Liver (tissue), 9 donors: Measurements from ENCODE around the gene ST8SIA6. TPM values are rescaled to one million over a fixed set of nuclear protein-coding genes. Genes with fewer than 3 reads are reported as not detected.

Experiments used
- DNase-seq: peaks from one replicate; pipeline ENCODE4 v3.0.0-alpha.2; 2017; ENCODE audit warnings: low spot score
- H3K27ac ChIP-seq, 2 donors: one replicate each; pipeline ENCODE4 v1.7.0; 2013; ENCODE audit warnings: inconsistent platforms in 2 of 2, low read length in 2 of 2, control low read depth in 1 of 2, low read depth in 1 of 2, mild to moderate bottlenecking in 1 of 2
- H3K27me3 ChIP-seq, 4 donors: one replicate each; pipeline versions ENCODE4 v1.6.1 to v1.7.0; 2013; ENCODE audit warnings: low read length in 3 of 4, inconsistent platforms in 1 of 4, mild to moderate bottlenecking in 1 of 4, moderate library complexity in 1 of 4; ENCODE audit not compliant: control insufficient read depth in 4 of 4, insufficient read depth in 4 of 4
- H3K36me3 ChIP-seq, 4 donors: one replicate each; pipeline versions ENCODE4 v1.6.1 to v1.7.0; 2013; ENCODE audit warnings: low read length in 3 of 4, mild to moderate bottlenecking in 3 of 4, low read depth in 1 of 4, moderate library complexity in 1 of 4; ENCODE audit not compliant: control insufficient read depth in 4 of 4, insufficient read depth in 3 of 4
- H3K4me1 ChIP-seq, 4 donors: one replicate each; pipeline versions ENCODE4 v1.6.1 to v1.7.0; 2013; ENCODE audit warnings: low read length in 3 of 4, mild to moderate bottlenecking in 3 of 4, moderate library complexity in 1 of 4; ENCODE audit not compliant: control insufficient read depth in 4 of 4, insufficient read depth in 4 of 4
- H3K4me3 ChIP-seq, 3 donors: one replicate each; pipeline versions ENCODE4 v1.6.1 to v1.7.0; 2013; ENCODE audit warnings: low read length in 3 of 3, control low read depth in 1 of 3, low read depth in 1 of 3, mild to moderate bottlenecking in 1 of 3
- H3K9ac ChIP-seq, 2 donors: one replicate each; pipeline ENCODE4 v1.7.0; 2013; ENCODE audit warnings: low read length in 2 of 2, mild to moderate bottlenecking in 2 of 2, moderate library complexity in 2 of 2, control low read depth in 1 of 2, low read depth in 1 of 2
- H3K9me3 ChIP-seq, 4 donors: one replicate each; pipeline versions ENCODE4 v1.6.1 to v1.7.0; 2013; ENCODE audit warnings: low read length in 3 of 4; ENCODE audit not compliant: control insufficient read depth in 4 of 4
- ATF3 ChIP-seq: IDR thresholded peaks from 2 replicates; pipeline ENCODE4 v1.6.1; 2016; ENCODE audit warnings: antibody characterized with exemption
- EGR1 ChIP-seq, 2 donors: IDR thresholded peaks; 2 replicates each; pipeline ENCODE4 v1.6.1; 2016 to 2018; ENCODE audit warnings: antibody characterized with exemption in 2 of 2, low read depth in 2 of 2
- FOXA1 ChIP-seq: IDR thresholded peaks from 2 replicates; pipeline ENCODE4 v1.6.1; 2016; ENCODE audit warnings: antibody characterized with exemption
- FOXA2 ChIP-seq: IDR thresholded peaks from 2 replicates; pipeline ENCODE4 v1.6.1; 2016; ENCODE audit warnings: antibody characterized with exemption
- GABPA ChIP-seq, 2 donors: IDR thresholded peaks in 1 of 2; conservative IDR thresholded peaks in 1 of 2; 2 replicates each; pipeline ENCODE4 v1.6.1; 2016; ENCODE audit warnings: antibody characterized with exemption in 2 of 2, mild to moderate bottlenecking in 1 of 2, moderate library complexity in 1 of 2
- HNF4A ChIP-seq, 2 donors: conservative IDR thresholded peaks; 2 replicates each; pipeline ENCODE4 v1.6.1; 2016; ENCODE audit warnings: antibody characterized with exemption in 2 of 2, mild to moderate bottlenecking in 2 of 2
- HNF4G ChIP-seq: IDR thresholded peaks from 2 replicates; pipeline ENCODE4 v1.6.1; 2016; ENCODE audit warnings: antibody characterized with exemption
- JUND ChIP-seq, 2 donors: IDR thresholded peaks; 2 replicates each; pipeline ENCODE4 v1.6.1; 2016; ENCODE audit warnings: antibody characterized with exemption in 2 of 2
- MAX ChIP-seq: IDR thresholded peaks from 2 replicates; pipeline ENCODE4 v1.6.1; 2016; ENCODE audit warnings: antibody characterized with exemption
- NR2F2 ChIP-seq: IDR thresholded peaks from 2 replicates; pipeline ENCODE4 v1.6.1; 2016; ENCODE audit warnings: antibody characterized with exemption
- RAD21 ChIP-seq, 2 donors: IDR thresholded peaks; 2 replicates each; pipeline ENCODE4 v1.6.1; 2016; ENCODE audit warnings: antibody characterized with exemption in 2 of 2, mild to moderate bottlenecking in 2 of 2
- REST ChIP-seq: IDR thresholded peaks from 2 replicates; pipeline ENCODE4 v1.6.1; 2016; ENCODE audit warnings: antibody characterized with exemption, mild to moderate bottlenecking
- RXRA ChIP-seq, 2 donors: IDR thresholded peaks; 2 replicates each; pipeline ENCODE4 v1.6.1; 2017 to 2018; ENCODE audit warnings: antibody characterized with exemption in 2 of 2, mild to moderate bottlenecking in 1 of 2
- SP1 ChIP-seq: IDR thresholded peaks from 2 replicates; pipeline ENCODE4 v1.6.1; 2018; ENCODE audit warnings: antibody characterized with exemption, mild to moderate bottlenecking
- TAF1 ChIP-seq: conservative IDR thresholded peaks from 2 replicates; pipeline ENCODE4 v1.6.1; 2016; ENCODE audit warnings: antibody characterized with exemption, mild to moderate bottlenecking
- YY1 ChIP-seq: IDR thresholded peaks from 2 replicates; pipeline ENCODE4 v1.6.1; 2016; ENCODE audit warnings: antibody characterized with exemption, mild to moderate bottlenecking
- WGBS: extraction: QIAGEN DNeasy Blood & Tissue Kit; methylation state at CpG from one replicate; pipeline ENCODE4 v1.1.7; 2013; 5-methylcytosine and 5-hydroxymethylcytosine counted together
- polyA plus RNA-seq, 2 donors: library from polyadenylated mRNA; stranded (reverse) in 1 of 2; unstranded in 1 of 2; fragments of 200-250 nt in 1 of 2; fragments of >200 nt in 1 of 2; fragmentation: Nextera tagmentation in 1 of 2; extraction: Ambion mirVana in 1 of 2; gene quantifications; one replicate each; pipeline versions ENCODE4 v1.2.1 to v1.2.3, GENCODE V29; 2013 to 2015
- total RNA-seq, 2 donors: library from RNA; depleted of rRNA; stranded (reverse); fragments of >200 nt; gene quantifications; one replicate each; pipeline ENCODE4 v1.2.3, GENCODE V29; 2014
- TF ChIP-seq, protein P1 (sequence below): IDR thresholded peaks from 2 replicates; pipeline ENCODE4 v1.6.1; 2016; ENCODE audit warnings: antibody characterized with exemption
- donor health status: healthy.
- donor health status: healthy.
- donor health status: healthy.
- donor health status: healthy.
- donor health status: healthy.

ST8SIA6 gene
- total and polyA plus RNA-seq, 4 donors: 0.53 to 5.8 (median 1.0) TPM

DNA sequence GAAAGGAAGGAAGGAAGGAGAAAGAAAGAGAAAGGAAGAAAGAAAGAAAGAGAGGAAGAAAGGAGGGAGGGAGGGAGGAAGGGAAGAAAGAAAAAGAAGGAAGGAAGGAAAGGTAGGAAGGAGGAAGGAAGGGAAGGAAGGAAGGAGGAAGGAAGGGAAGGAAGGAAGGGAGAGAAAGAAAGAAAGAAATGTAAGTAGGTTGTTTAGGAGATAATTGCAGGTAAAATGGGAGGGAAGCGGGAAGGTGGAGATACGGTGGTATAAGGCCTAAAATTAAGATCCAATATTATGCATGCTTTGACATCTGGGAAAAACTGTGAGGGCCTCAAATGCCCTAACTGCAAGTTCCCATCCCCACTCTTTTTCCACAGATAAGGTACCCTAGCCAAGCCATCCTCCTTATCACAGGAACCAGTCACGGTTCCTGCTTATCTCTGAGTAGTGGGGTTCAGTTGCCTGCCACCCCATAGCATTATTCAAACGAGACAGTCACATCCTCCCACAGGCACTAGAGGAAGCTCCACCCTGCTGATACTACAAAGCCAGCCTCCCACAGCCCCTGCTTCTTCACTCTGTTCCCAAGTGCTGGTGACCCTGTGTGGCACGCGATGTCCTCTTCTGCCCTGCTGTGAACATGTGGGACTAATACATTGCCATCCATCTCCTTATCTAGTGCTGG lies 28.7 kb downstream of the ST8SIA6 start:
- H3K9ac ChIP-seq: no peak overlapping the region
- TF ChIP-seq GABPA (IDR thresholded peaks at IDR 0.05 in 1 of 2, conservative IDR thresholded peaks at IDR 0.05 in 1 of 2) (no peak), RXRA (IDR thresholded peaks at IDR 0.05) (no peak), EGR1 (IDR thresholded peaks at IDR 0.05; ENCODE audit: low read depth in 2 of 2) (no peak), ATF3 (no peak), NR2F2 (peak; percentile 88)
- peaks cover 0 to 6% (median 2%) of the 10 kb centered on the region in 4 donors for H3K27me3 ChIP-seq
- WGBS: 58% methylated on average over 6 of the region's 6 CpGs
- peaks cover 0 to 2% (median 0%) of the 10 kb centered on the region in 4 donors for H3K4me1 ChIP-seq
- H3K36me3 ChIP-seq: no peaks in the 10 kb centered on the region
- H3K4me3 ChIP-seq: no peak overlapping the region
- H3K9me3 ChIP-seq: no peaks in the 10 kb centered on the region
- H3K27ac ChIP-seq: no peak overlapping the region
- peak; percentile 76 for DNase-seq

- Histone ChIP-seq H3K9me3 (no peaks in the 10 kb centered on the region), H3K27me3 (peaks cover 0 to 6% (median 2%) of the 10 kb centered on the region in 4 donors), H3K4me1 (no peaks in the 10 kb centered on the region), H3K9ac (no peak overlapping the region), H3K36me3 (no peaks in the 10 kb centered on the region), H3K27ac (no peak overlapping the region), H3K4me3 (no peak overlapping the region)
- TF ChIP-seq RAD21 (IDR thresholded peaks at IDR 0.05) (no peak), RXRA (IDR thresholded peaks at IDR 0.05) (no peak), HNF4G (no peak), ATF3 (no peak), EGR1 (IDR thresholded peaks at IDR 0.05; ENCODE audit: low read depth in 2 of 2) (no peak), SP1 (no peak), FOXA2 (no peak), GABPA (IDR thresholded peaks at IDR 0.05 in 1 of 2, conservative IDR thresholded peaks at IDR 0.05 in 1 of 2) (no peak), YY1 (no peak), TAF1 (no peak), JUND (IDR thresholded peaks at IDR 0.05) (no peak), FOXA1 (no peak)
- no peak for DNase-seq
- 57% methylated on average over 2 of the region's 2 CpGs for WGBS
Measured at GRCh38 chr10:17423632-17424186, 30.7 kb downstream of the ST8SIA6 start.

DNA sequence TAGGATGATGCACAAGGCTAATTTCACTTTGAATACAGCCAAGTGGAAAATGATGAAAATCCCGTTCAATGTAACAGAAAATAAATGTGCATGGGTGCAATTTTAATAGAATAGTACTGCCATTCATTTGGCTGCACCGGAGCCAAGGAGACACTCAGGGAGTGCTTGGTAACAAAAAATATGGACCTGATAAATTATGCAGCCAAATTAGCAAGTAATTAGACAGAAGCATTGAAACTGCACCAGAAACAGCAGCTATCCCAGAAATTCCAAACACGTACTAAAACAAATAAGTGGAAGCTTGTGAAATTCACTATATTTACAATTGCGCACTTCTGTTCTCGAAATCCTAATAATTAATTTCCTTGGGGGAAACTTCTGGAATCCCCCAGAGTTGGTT lies 31.5 kb downstream of the ST8SIA6 start:
- no peak overlapping the region for H3K9ac ChIP-seq
- WGBS: 71% methylated on average over 5 of the region's 5 CpGs
- no peaks in the 10 kb centered on the region for H3K4me1 ChIP-seq
- no peaks in the 10 kb centered on the region for H3K36me3 ChIP-seq
- no peak for DNase-seq
- no peak overlapping the region for H3K27ac ChIP-seq
- H3K27me3 ChIP-seq: peaks cover 0 to 6% (median 2%) of the 10 kb centered on the region in 4 donors
- H3K9me3 ChIP-seq: no peaks in the 10 kb centered on the region
- no peak overlapping the region for H3K4me3 ChIP-seq
- TF ChIP-seq, protein P1, sequence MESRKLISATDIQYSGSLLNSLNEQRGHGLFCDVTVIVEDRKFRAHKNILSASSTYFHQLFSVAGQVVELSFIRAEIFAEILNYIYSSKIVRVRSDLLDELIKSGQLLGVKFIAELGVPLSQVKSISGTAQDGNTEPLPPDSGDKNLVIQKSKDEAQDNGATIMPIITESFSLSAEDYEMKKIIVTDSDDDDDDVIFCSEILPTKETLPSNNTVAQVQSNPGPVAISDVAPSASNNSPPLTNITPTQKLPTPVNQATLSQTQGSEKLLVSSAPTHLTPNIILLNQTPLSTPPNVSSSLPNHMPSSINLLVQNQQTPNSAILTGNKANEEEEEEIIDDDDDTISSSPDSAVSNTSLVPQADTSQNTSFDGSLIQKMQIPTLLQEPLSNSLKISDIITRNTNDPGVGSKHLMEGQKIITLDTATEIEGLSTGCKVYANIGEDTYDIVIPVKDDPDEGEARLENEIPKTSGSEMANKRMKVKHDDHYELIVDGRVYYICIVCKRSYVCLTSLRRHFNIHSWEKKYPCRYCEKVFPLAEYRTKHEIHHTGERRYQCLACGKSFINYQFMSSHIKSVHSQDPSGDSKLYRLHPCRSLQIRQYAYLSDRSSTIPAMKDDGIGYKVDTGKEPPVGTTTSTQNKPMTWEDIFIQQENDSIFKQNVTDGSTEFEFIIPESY: no peak
- TF ChIP-seq HNF4G (no peak), ATF3 (no peak), NR2F2 (no peak), MAX (no peak), JUND (IDR thresholded peaks at IDR 0.05) (no peak), REST (no peak), SP1 (no peak), YY1 (no peak), RXRA (IDR thresholded peaks at IDR 0.05) (no peak), GABPA (IDR thresholded peaks at IDR 0.05 in 1 of 2, conservative IDR thresholded peaks at IDR 0.05 in 1 of 2) (no peak), RAD21 (IDR thresholded peaks at IDR 0.05) (no peak), EGR1 (IDR thresholded peaks at IDR 0.05; ENCODE audit: low read depth in 2 of 2) (no peak), FOXA1 (no peak), HNF4A (conservative IDR thresholded peaks at IDR 0.05) (no peak), FOXA2 (no peak), TAF1 (no peak)
